Panc1 (cell line): ENCODE measurements around the gene CMTM7.

Experiments
- CTCF ChIP-seq: fragments of 450-650 bp; IDR thresholded peaks from 2 replicates; pipeline ENCODE4 v1.5.1; 2017; ENCODE audit warnings: mild to moderate bottlenecking
- POLR2AphosphoS5 ChIP-seq: IDR thresholded peaks from 2 replicates; pipeline ENCODE4 v1.6.1; 2012; ENCODE audit warnings: mild to moderate bottlenecking, low read depth, low read length, moderate library complexity
- SIN3A ChIP-seq: IDR thresholded peaks from 2 replicates; pipeline ENCODE4 v1.6.1; 2012; ENCODE audit warnings: low read depth, mild to moderate bottlenecking, low read length, moderate library complexity, borderline replicate concordance; ENCODE audit not compliant: insufficient read depth
- TCF7L2 ChIP-seq: IDR thresholded peaks from 2 replicates; pipeline ENCODE4 v1.6.1; 2011; ENCODE audit warnings: mild to moderate bottlenecking, low read depth, low read length, inconsistent platforms
- TF ChIP-seq, protein P1 (sequence below), 2 experiments: IDR thresholded peaks; 2 replicates each; pipeline ENCODE4 v1.6.1; 2011 to 2012; ENCODE audit warnings: low read depth in 2 of 2, control low read depth in 1 of 2, low read length in 1 of 2, mild to moderate bottlenecking in 1 of 2, moderate library complexity in 1 of 2; ENCODE audit not compliant: insufficient read depth in 1 of 2

DNA sequence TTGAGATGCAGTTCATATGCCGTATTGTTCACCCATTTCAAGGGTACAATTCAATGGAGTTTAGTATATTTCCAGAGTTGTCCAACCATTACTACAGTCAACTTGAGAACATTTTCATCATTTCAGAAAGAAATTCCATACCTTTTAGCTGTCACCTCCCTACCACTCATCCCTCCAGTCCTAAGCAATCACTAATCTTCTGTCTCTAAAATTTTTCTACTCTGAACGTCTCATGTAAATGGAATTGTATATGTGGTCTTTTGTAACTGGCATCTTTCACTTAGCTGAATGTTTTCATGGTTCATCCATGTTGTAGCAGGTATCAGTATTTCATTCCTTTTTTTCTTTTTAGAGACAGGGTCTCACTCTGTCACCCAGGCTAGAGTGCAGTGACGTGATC is 51.1 kb downstream of the CMTM7 start:
- TF ChIP-seq SIN3A (no peak), CTCF (no peak), POLR2AphosphoS5 (no peak), TCF7L2 (no peak)
- TF ChIP-seq, protein P1, sequence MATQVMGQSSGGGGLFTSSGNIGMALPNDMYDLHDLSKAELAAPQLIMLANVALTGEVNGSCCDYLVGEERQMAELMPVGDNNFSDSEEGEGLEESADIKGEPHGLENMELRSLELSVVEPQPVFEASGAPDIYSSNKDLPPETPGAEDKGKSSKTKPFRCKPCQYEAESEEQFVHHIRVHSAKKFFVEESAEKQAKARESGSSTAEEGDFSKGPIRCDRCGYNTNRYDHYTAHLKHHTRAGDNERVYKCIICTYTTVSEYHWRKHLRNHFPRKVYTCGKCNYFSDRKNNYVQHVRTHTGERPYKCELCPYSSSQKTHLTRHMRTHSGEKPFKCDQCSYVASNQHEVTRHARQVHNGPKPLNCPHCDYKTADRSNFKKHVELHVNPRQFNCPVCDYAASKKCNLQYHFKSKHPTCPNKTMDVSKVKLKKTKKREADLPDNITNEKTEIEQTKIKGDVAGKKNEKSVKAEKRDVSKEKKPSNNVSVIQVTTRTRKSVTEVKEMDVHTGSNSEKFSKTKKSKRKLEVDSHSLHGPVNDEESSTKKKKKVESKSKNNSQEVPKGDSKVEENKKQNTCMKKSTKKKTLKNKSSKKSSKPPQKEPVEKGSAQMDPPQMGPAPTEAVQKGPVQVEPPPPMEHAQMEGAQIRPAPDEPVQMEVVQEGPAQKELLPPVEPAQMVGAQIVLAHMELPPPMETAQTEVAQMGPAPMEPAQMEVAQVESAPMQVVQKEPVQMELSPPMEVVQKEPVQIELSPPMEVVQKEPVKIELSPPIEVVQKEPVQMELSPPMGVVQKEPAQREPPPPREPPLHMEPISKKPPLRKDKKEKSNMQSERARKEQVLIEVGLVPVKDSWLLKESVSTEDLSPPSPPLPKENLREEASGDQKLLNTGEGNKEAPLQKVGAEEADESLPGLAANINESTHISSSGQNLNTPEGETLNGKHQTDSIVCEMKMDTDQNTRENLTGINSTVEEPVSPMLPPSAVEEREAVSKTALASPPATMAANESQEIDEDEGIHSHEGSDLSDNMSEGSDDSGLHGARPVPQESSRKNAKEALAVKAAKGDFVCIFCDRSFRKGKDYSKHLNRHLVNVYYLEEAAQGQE (IDR thresholded peaks at IDR 0.05; ENCODE audit: insufficient read depth in 1 of 2, low read depth in 2 of 2, low read length in 1 of 2): no peak
